GM19025 (cell line): ENCODE data around the gene IGSF23.
"Not testable (repeated sequence)": the region's sequence is repeated elsewhere in the genome, so short reads cannot be mapped to it uniquely, and the experiment has no call there.

Experiments used
- ATAC-seq: cut with Tn5 transposase; IDR thresholded peaks from one replicate; pipeline ENCODE4 v1.9.1; 2021; ENCODE audit warnings: mild to moderate bottlenecking, low read depth, moderate library complexity; ENCODE audit not compliant: unreplicated experiment

The IGSF23 gene

GRCh38 chr19:44608391-44608821 is 5.0 kb upstream of the IGSF23 start:
- ATAC-seq = no peak

- ATAC-seq = no peak
Measured at GRCh38 chr19:44609219-44609618, 4.1 kb upstream of the IGSF23 start.

- not testable (repeated sequence) for ATAC-seq
Measured at GRCh38 chr19:44610497-44610896, 2.9 kb upstream of the IGSF23 start.

GRCh38 chr19:44611812-44612295 is 1.5 kb upstream of the IGSF23 start:
- no peak for ATAC-seq

GRCh38 chr19:44614313-44614712 is 950 bp downstream of the IGSF23 start:
- no peak for ATAC-seq

GRCh38 chr19:44615863-44616247 is 2.5 kb downstream of the IGSF23 start:
- ATAC-seq = no peak

GRCh38 chr19:44617110-44617880 is 3.9 kb downstream of the IGSF23 start:
- no peak for ATAC-seq

GRCh38 chr19:44618640-44619357 is 5.4 kb downstream of the IGSF23 start:
- no peak for ATAC-seq

- ATAC-seq = no peak
Measured at GRCh38 chr19:44620667-44621066, 7.3 kb downstream of the IGSF23 start.

- ATAC-seq = no peak
Measured at GRCh38 chr19:44621367-44621766, 8.0 kb downstream of the IGSF23 start.

GRCh38 chr19:44623080-44623479 is 9.7 kb downstream of the IGSF23 start:
- no peak for ATAC-seq

- ATAC-seq = no peak
Measured at GRCh38 chr19:44623626-44624025, 10.3 kb downstream of the IGSF23 start.

GRCh38 chr19:44624840-44625354 is 11.5 kb downstream of the IGSF23 start:
- ATAC-seq = no peak

GRCh38 chr19:44625637-44626036 is 12.3 kb downstream of the IGSF23 start:
- not testable (repeated sequence) for ATAC-seq

- ATAC-seq = no peak
Measured at GRCh38 chr19:44626048-44626624, 12.8 kb downstream of the IGSF23 start.

GRCh38 chr19:44627631-44628030 is 14.3 kb downstream of the IGSF23 start:
- no peak for ATAC-seq

- no peak for ATAC-seq
Measured at GRCh38 chr19:44628793-44629192, 15.4 kb downstream of the IGSF23 start.

GRCh38 chr19:44631611-44632010 is 18.2 kb downstream of the IGSF23 start:
- not testable (repeated sequence) for ATAC-seq

- ATAC-seq = not testable (repeated sequence)
Measured at GRCh38 chr19:44634058-44634457, 20.7 kb downstream of the IGSF23 start.

- ATAC-seq = no peak
Measured at GRCh38 chr19:44634785-44635184, 21.4 kb downstream of the IGSF23 start.
